Fibroblast of skin of left quadriceps (primary cell): ENCODE results near the gene COMP.
"Not testable (repeated sequence)": the region's sequence is repeated elsewhere in the genome, so short reads cannot be mapped to it uniquely, and the experiment has no call there.

Experiments used
- DNase-seq, 2 experiments: peaks; one replicate each; pipeline ENCODE4 v3.0.0-alpha.2; 2013; ENCODE audit warnings: low read depth in 2 of 2

The COMP gene

GRCh38 chr19:18790566-18791314 is at the start of gene COMP:
Gene COMP (minus strand): TSS chr19:18791305. CDS start chr19:18791269, 36 bp downstream.
- no peak for DNase-seq

- DNase-seq: no peak
Observed at GRCh38 chr19:18840288-18841267, 49.5 kb upstream of the COMP start.

GRCh38 chr19:18839465-18840287 is 48.6 kb upstream of the COMP start:
- DNase-seq: no peak

GRCh38 chr19:18834644-18834984 is 43.5 kb upstream of the COMP start:
- DNase-seq: no peak

- DNase-seq: no peak
Observed at GRCh38 chr19:18833849-18834643, 42.9 kb upstream of the COMP start.

GRCh38 chr19:18833141-18833476 is 42.0 kb upstream of the COMP start:
- no peak for DNase-seq

- DNase-seq: no peak
Observed at GRCh38 chr19:18832306-18833140, 41.4 kb upstream of the COMP start.

GRCh38 chr19:18831524-18832305 is 40.6 kb upstream of the COMP start, which contains the start of gene UPF1:
Gene UPF1 (plus strand): TSS chr19:18831959. CDS start chr19:18832210, 251 bp downstream.
- peak; percentile 77 to 79 for DNase-seq

- DNase-seq: no peak
Observed at GRCh38 chr19:18830488-18830887, 39.4 kb upstream of the COMP start.

- DNase-seq: no peak
Observed at GRCh38 chr19:18828786-18829185, 37.7 kb upstream of the COMP start.

GRCh38 chr19:18817574-18817973 is 26.5 kb upstream of the COMP start:
- DNase-seq: no peak

- not testable (repeated sequence) for DNase-seq
Observed at GRCh38 chr19:18816645-18817044, 25.5 kb upstream of the COMP start.

- DNase-seq: no peak
Observed at GRCh38 chr19:18815673-18816072, 24.6 kb upstream of the COMP start.

GRCh38 chr19:18814063-18814462 is 23.0 kb upstream of the COMP start:
- peak; percentile 20 to 25 for DNase-seq

GRCh38 chr19:18811638-18812037 is 20.5 kb upstream of the COMP start:
- not testable (repeated sequence) for DNase-seq

GRCh38 chr19:18809149-18809868 is 18.2 kb upstream of the COMP start:
- peak; percentile 38 to 44 for DNase-seq

GRCh38 chr19:18807861-18808331 is 16.8 kb upstream of the COMP start:
- DNase-seq: peak in 1 of 2 experiments; percentile 28

GRCh38 chr19:18804643-18805042 is 13.5 kb upstream of the COMP start:
- no peak for DNase-seq
